Superior temporal gyrus (tissue), 1 donor: Measurements from ENCODE around the gene SLC25A21.

ENCODE experiments used
- DNase-seq: peaks from one replicate; pipeline ENCODE4 v3.0.0-alpha.2; 2016; ENCODE audit errors: extremely low spot score

SLC25A21 gene

DNA sequence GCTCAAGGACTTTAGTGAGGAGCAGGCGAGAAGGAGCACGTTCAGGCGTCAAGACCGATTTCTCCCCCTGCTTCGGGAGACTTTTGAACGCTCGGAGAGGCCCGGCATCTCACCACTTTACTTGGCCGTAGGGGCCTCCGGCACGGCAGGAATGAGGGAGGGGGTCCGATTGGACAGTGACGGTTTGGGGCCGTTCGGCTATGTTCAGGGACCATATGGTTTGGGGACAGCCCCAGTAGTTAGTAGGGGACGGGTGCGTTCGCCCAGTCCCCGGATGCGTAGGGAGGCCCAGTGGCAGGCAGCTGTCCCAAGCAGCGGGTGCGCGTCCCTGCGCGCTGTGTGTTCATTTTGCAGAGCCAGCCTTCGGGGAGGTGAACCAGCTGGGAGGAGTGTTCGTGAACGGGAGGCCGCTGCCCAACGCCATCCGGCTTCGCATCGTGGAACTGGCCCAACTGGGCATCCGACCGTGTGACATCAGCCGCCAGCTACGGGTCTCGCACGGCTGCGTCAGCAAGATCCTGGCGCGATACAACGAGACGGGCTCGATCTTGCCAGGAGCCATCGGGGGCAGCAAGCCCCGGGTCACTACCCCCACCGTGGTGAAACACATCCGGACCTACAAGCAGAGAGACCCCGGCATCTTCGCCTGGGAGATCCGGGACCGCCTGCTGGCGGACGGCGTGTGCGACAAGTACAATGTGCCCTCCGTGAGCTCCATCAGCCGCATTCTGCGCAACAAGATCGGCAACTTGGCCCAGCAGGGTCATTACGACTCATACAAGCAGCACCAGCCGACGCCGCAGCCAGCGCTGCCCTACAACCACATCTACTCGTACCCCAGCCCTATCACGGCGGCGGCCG is 509.6 kb downstream of the SLC25A21 start:
- no peak for DNase-seq

DNA sequence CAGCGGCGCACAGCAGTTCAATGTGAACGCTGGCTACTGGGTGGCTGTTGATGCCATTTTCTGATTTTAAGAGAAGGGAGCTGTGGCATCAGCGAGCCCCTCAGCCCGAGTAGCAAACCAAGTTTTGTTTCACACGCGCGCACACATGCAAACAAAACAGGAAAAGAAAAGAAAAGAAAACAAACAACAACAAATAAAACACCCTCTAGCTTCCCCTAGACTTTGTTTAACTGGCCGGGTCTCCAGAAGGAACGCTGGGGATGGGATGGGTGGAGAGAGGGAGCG is 510.2 kb downstream of the SLC25A21 start:
- no peak for DNase-seq

DNA sequence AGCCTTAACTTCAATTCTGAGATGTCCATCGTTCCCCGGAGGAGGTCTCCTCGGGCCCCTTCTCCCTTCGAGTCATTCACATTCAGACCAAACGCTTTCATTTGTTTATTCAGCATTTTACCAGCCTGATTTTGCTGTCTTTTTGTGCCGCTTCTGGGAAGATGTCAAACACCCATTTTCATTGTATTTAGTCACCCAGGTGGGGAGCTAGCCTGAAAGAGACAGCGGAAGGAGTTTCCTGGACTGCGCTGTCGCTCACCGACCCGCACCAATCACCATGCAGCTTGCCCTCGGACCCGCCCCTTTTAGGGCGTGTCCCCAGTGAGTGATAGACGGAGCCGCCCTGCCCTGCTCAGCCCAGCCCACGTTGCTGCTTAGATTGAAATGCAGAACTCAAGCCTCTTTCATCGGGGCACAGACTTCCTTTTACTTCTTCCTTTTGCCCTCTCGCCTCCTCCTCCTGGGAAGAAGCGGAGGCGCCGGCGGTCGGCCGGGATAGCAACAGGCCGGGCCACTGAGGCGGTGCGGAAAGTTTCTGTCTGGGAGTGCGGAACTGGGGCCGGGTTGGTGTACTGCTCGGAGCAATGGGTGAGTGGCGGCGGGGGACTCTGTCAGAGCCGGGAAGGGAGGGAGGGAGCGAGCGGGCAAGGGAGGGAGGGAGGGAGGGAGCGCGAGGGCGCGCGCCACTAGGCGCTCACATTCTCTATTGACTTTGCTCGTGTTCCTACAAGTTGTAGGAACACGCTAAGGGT is 510.7 kb downstream of the SLC25A21 start, which contains the start of gene PAX9:
Gene PAX9 (plus strand): TSS at position 355 of the 752 bp plus-strand sequence. CDS start 230 bp downstream, at position 585.
- DNase-seq = no peak

DNA sequence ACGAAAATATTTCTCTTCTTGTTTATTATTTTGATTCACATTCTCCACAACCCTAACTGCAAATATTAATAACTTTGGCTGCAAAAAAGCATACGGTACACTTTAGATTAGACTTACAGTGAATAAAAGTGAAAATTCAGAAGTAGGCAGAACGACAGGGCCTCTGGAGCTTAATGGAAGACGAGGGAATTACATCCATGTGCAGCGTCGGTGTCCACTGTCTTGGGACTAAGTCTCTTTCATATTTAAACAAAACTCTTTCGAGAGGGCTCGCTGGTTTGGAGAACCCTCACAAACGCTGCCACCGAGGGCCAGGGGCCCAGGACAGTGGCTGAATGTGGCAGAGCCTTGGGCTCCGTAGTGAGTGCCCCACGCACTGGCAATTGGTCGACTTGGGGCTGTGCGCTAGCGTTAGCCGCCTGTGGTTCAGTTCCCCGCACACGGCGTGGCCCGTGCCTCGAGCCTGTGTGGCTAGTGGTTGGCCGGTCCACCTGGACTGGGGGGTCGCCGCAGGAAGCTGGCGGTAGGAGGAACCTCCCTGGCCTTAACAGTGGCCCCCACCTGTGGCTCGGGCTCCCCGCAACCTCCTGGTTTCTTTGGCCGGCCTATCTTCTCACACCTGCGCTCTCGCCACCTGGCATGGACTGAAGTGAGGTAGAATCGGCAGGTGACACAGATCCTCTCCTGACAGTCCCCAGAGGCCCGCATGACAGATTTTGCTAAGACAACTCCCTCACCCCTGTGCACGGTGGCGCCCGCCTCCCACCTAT is 511.5 kb downstream of the SLC25A21 start:
- no peak for DNase-seq

DNA sequence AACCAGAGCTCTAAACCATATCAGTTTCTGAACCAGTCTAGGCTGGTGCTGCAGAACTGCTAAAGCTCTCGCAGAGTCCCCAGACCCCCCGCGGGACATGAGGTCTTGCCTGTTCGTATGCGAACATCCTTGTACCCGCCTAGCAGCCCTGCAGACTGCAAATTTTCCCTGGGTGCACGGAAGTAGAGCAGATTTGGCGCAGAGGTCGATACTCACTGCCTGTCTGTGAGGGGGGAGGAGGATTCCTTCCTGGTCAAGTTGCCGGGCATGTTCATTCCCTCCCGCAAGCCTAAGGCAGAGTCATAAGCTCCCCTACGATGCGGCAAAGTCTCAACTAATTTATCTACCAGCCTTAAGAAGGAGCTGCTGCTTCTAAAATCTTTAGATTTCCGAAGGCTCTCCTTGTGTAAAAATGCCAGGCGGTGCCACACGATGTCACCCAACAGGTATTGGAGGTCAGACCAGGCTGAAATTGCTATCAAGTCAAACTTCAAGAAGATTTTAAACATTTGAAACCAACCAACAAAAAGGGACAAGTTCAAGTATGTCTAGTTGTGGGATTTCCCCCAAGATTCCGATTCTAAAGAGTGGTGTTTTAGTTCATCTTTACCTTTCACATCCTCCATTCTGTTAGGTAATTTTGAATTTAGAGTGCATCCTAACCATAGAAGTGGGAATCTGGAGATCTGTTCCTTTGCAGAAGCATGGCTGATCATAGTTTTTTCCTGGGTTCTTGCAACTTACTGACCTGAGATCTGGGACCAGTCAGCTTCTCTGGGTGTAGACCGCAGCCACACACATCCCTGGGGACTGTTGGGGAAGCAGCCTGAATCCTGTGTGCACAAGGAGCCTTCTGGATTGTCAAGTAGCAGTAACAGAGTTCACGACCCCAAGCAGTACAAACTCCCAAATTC is 512.3 kb downstream of the SLC25A21 start:
- no peak for DNase-seq

DNA sequence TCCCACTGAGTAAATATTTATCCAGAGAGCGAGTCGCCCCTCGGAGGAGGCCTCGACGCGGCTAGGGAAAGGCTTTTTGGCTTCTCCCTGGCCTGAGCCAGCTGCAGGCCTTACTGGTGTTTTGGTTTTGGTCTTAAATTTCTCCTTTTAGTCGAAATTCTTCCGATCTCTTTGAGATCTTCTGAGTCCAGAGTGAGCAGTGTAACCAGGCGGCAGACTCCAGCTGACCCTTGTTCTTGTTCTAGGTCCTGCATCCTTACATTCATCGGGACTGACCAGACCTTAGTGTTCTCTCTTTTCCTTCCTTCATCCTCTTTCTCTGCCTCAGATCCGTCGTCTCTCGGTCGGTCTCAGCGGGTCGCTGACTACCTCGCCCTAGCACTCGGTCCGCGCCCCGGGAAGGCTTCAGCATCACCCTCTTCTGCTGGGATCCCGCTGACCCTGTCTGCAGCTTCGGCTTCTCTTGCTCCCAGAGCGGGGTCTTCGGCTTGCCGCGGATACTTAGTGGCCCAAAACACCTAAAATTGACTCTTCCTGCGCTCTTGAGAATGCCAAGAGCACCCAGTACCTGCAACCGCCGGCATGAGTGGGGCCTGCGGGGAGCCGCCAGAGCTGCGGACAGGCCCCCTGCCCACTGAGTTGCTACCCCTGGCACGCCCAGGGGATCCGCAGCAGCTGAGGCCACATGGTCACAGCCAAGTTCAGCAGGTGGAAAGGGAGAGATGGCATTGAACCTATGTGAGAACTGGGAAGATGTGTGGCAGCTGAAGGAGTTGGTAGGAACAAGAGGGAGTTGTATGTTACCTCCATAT is 513.2 kb downstream of the SLC25A21 start:
- no peak for DNase-seq

DNA sequence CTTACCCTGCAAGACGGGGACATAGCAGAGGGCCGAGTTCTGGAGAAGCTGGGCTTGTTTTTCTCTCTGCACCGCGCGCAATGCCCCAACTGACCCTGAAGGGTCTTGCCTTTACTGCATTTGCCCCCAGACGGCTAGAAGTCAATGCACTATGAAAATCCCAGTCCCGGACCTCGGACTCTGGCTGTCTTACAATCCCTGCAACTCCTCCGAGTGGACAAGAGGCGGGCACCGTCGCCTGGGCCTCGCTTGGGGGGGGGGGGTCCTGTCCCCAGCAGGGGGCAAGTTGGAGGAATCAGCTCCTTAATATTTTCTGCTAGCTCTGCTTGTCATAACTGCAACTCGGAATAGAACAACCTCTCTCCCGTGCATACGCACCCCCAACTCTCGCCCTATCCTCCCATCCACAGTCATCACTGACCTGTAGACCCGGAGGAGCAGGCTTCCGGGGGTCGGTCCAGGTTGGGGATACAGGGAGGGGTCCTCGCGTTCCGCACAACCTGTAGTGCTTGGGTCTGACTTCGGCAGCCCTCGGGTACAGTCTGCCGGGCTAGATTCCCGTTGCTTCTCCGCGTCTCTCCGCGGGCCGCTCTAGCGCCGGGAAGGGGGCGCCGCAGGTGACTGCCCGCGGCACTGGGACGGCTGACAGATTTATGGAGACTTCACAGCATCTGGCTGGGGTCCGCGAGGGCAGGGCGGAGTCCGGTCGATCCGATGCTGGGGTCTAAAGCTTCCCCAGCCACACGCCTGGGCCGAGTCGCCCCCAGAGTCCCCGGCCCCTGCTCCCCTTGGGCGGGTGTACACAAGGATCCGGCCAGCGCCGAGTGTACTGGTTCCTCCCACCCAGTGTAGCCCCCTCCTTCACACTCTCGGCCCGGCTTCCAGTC is 514.0 kb downstream of the SLC25A21 start:
- no peak for DNase-seq

DNA sequence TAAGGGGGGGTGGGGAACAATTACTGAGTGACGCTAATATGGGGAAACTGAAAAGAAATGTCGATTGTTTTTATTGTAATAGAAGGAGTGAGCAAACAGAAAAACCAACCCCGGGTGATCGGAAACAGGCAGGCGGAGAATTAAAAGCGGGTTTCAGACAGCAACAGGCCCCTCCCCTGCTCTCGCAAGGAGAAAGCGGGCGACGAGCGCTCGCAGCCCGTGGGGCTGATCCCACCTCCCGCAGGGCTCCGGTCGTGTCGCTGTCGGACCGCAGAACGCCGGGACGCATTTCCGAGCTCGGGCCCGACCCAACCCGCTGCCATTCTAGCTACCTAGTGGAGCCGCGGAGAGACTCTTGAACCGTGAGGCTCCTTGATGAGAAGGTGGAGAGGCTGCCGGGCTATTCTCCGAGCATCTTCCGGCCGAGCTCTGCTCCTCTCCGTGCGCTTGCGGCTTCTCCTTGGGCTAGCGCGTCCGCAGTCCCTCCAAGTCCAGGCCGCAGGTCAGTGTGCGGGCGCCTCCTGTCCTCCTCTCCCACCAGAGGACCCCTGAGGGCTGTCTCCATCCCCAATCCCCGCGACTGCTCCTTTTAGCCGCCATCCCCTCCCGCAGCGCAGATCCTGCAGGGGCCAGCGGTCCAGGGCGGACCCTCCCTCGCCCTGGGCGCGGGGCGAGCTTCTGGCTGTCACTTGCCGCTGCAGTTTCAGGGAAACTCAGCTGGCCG is 514.8 kb downstream of the SLC25A21 start:
- DNase-seq = no peak

DNA sequence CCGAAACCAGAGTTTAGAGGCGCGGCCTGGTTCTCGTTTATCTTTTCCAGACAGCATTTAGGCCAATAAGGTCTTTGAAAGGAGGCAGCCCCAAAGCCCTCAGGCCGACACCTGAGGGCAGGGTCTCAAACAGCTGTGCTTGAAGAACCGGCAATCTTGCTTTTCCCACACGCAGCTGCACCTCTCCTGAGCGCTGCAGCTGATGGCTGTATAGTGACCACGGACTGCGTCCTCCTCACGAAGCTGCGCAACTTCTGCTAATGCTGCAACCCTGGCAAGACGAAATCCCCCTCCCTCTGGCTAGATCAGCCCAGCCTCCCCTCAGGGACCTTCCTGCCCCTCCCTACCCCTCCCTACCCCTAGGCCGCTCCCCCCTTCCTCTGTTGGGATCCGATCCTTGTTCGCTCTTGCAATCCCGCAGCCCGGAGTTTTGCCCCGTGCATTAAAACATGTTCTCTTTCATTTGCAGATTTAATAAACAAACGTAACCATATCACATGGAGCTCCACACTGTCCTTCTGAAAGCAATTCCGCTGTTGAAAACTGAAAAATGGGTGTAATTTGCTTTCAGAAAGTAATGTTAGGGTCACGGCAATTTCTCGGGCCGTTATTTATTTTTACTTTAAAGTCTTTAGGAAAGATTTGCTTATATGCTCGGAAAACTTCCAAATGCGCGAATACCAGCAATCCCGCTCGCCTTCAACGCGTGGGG is 515.6 kb downstream of the SLC25A21 start:
- DNase-seq = no peak

DNA sequence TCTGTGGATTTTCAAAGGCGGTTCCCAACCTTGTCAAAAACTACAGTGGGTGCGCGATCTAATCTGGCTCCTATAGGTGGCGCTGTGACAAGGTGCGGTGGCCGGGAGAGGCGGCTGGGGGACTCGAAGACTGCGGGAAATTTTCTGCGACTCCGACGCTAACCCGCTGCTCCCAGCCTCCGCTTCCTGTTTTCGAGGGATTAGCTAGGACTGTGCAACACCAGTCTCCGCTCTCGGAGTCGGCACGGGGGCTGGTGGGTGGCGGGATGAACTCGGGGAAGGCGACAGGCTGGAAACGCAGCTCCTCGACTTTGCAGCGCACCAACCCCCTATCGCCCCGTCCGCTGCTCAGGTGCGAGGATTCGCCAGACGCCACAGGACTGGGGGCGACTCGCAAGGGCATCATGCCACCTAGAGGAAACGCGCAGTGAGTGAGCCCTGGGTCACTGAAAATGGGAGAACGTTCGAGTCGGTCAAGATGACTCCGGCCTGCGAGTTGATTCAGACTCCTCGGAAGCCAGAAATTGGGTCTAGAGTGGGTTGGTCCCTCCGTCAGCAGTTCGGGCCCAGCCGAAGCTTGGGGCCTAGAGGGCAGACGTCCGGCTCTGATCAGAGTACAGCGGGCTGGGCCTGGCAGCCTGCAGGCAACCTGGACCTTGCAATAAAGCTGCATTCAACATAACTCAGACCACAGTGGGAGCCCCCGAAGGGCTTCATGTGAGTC is 516.3 kb downstream of the SLC25A21 start:
- DNase-seq = no peak

DNA sequence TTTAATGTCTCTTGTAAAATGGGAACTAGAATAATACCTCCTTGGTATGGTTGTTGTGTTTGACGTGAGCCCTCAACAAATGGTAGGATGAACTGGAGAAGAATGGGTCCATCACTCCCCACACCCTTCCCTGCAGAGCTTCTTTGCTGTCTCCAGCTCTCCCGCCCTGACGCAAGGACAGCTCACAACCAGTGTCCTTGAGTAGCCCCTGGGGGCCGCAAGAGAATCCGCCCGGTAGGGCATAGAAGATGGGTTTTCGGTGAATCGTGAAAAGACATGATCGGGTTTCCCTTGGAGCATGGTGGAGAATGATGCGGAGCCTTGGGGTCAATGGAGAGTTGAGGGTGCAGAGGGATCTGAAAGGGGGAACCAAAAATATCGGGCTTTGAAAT is 516.8 kb downstream of the SLC25A21 start:
- no peak for DNase-seq

DNA sequence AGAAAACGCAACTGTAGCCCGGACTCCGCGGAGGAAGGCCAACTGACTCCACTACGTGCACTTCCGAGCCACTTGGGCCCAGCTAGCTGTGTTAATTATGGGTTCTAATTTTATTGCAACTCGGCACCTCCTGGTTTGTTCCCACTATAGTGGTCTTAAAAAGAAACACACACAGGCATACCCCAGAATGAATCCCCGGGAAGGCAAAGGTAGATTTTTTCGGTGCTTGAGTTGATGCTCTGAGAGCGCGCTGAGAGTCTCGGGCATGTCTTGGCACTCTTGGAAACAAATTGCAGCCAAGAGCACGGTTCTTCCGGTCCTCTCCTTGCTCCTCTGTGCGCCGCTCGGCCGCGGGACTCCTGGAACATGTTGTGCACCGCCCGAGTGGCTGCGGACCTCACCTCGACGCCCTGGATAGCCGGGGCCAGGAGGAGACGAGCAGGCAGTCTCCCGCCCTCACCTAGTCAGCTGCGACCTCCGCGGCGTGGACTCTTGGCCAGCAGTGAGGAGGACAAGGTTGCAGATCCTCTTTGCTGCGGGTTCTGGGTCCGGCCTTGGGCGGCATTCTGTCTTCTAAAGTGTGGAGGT is 517.5 kb downstream of the SLC25A21 start:
- no peak for DNase-seq

DNA sequence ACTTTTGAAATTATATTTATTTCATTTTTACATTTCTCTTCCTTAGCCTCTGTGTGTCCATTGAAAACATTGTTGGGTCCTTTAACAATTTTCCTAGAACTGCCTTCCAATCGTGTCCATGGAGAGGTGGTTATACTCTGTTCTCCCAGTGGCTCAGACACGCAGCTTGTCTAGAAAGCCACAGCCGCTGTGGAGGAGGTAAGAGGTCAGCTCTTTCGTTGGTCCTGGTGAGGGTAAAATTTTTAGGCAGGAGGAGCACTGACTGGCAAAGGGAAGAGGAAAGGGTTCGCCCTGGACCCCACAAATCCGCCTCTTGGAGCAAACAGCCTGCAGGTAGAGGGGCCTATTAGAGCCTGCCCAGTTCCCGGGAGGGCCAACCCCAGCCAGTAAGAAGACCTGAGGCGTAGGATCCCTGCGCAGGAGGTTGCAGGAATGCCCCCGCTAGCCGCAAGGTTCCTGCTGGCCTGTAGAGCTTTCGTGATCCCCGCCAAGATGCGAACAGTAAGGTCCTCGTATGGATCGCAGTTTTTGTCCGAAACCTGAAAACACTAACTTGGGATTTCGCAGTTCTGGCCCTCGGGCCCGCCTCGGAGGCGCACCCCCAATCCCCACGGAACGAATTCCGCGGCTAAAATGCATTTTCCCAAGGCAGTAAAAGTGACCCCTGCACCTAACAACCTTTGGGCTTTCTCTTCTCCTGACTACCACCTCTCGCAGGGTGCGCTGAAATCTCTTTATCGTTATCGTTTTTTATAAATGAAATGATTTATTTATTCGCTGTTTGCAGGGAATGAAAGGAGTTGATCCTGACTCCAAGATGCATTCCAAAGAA is 518.2 kb downstream of the SLC25A21 start:
- DNase-seq = no peak

DNA sequence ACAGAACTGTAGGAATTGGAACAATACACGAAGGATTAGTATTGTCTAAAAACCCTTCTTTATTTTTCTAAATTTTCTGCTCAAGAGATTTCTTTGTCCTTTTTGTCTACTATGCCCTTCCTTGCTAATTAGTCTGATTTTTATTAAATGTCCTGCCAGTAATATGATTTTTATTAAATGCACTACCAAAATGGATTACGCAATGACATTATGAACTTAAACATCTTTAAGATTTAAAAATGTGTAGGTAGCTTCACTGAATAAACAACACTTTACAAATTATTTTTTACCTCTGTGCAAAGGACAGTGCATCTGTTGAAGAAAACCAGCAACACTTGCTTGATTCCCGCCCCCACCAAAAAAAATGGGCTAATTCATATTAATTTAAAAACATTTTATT is 519.0 kb downstream of the SLC25A21 start:
- DNase-seq = no peak

DNA sequence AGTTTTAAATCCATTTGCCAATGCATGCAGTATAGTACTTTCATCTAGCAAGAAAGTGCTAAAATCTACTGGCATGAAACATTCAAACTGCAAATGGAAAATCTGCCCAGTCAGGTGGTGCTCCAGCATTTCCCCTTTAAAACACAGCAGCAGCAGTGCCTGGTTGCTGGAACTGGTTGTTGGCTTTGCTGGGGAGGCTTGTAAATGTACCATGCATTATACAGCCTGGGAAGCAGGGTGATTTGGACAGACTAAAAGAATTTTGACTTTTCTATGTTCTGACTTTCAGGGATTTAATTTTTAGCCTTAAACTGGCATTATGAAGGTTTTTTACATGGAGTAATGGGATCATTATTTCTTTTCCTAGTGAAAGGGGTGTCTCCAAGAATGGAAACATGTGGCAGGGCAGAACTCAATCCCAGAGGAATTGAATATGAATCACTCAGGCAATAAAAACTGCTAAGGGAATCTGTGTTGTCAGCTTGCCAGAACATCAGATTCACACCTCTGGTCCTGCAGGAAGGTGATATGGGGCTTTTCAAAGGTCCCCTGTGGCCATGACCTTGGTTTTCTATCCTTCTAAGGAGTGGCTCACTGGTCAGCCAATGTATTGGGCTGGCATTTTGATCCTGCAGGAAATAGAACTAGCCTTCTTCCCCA is 519.7 kb downstream of the SLC25A21 start:
- no peak for DNase-seq
